HEK293T (cell line): ENCODE results near the gene ZC3H4.

Experiments used
- ARNT ChIP-seq: fragments of 450-650 bp; IDR thresholded peaks from 2 replicates; pipeline ENCODE4 v1.6.1; 2017; ENCODE audit warnings: mild to moderate bottlenecking
- CTBP1 ChIP-seq: fragments of 450-650 bp; IDR thresholded peaks from 2 replicates; pipeline ENCODE4 v1.6.1; 2016; ENCODE audit warnings: borderline replicate concordance
- ELF4 ChIP-seq: fragments of 450-650 bp; IDR thresholded peaks from 2 replicates; pipeline ENCODE4 v1.6.1; 2017; ENCODE audit warnings: antibody characterized with exemption
- FOXA1 ChIP-seq: fragments of 450-650 bp; IDR thresholded peaks from 2 replicates; pipeline ENCODE4 v1.6.1; 2016; ENCODE audit warnings: mild to moderate bottlenecking
- FOXK2 ChIP-seq: fragments of 450-650 bp; IDR thresholded peaks from 2 replicates; pipeline ENCODE4 v1.6.1; 2016; ENCODE audit warnings: mild to moderate bottlenecking
- FOXM1 ChIP-seq: fragments of 450-650 bp; IDR thresholded peaks from 2 replicates; pipeline ENCODE4 v1.6.1; 2017; ENCODE audit warnings: mild to moderate bottlenecking, borderline replicate concordance
- L3MBTL2 ChIP-seq: fragments of 450-650 bp; conservative IDR thresholded peaks from 2 replicates; pipeline ENCODE4 v1.6.1; 2016; ENCODE audit warnings: mild to moderate bottlenecking
- TARDBP ChIP-seq: fragments of 450-650 bp; IDR thresholded peaks from 2 replicates; pipeline ENCODE4 v1.6.1; 2016
- ZNF384 ChIP-seq: fragments of 450-650 bp; IDR thresholded peaks from 2 replicates; pipeline ENCODE4 v1.6.1; 2016

- TF ChIP-seq ZNF384 (no peak), FOXK2 (no peak), FOXM1 (no peak), L3MBTL2 (no peak), TARDBP (no peak), ARNT (no peak), FOXA1 (no peak), ELF4 (no peak), CTBP1 (no peak)
Observed at GRCh38 chr19:47135156-47135555, 21.6 kb upstream of the ZC3H4 start.
